CD1c-positive myeloid dendritic cell (primary cell): ENCODE results near the gene ANKS4B.

ENCODE experiments used
- DNase-seq: peaks from one replicate; pipeline ENCODE4 v3.0.0-alpha.2; 2016; ENCODE audit errors: extremely low spot score

Gene ANKS4B

GRCh38 chr16:21300309-21301167 lies 67.0 kb downstream of the ANKS4B start:
- DNase-seq: peak; percentile 97

GRCh38 chr16:21301168-21301894 lies 67.8 kb downstream of the ANKS4B start:
- peak; percentile 59 for DNase-seq

GRCh38 chr16:21301895-21302291 lies 68.4 kb downstream of the ANKS4B start:
- no peak for DNase-seq

GRCh38 chr16:21302454-21302853 lies 69.0 kb downstream of the ANKS4B start:
- no peak for DNase-seq

- DNase-seq: peak; percentile 38
Observed at GRCh38 chr16:21302898-21303528, 69.5 kb downstream of the ANKS4B start.
